GM12878 (cell line): Measurements from ENCODE around the gene ETHE1. TPM values are rescaled to one million over a fixed set of nuclear protein-coding genes. Genes with fewer than 3 reads are reported as not detected.

Experiments
- ATF7 ChIP-seq: fragments of 450-650 bp; IDR thresholded peaks from 2 replicates; pipeline ENCODE4 v1.6.1; 2016; ENCODE audit warnings: low read depth, mild to moderate bottlenecking
- BACH1 ChIP-seq: fragments of 450-650 bp; IDR thresholded peaks from 2 replicates; pipeline ENCODE4 v1.6.1; 2017; ENCODE audit warnings: mild to moderate bottlenecking, borderline replicate concordance
- BCL3 ChIP-seq: IDR thresholded peaks from 2 replicates; pipeline ENCODE4 v1.6.1; 2011; ENCODE audit warnings: borderline replicate concordance, low read depth, mild to moderate bottlenecking, moderate library complexity, low read length; ENCODE audit not compliant: insufficient read depth, poor library complexity, severe bottlenecking
- BCLAF1 ChIP-seq: fragments of 450-650 bp; IDR thresholded peaks from 2 replicates; pipeline ENCODE4 v1.6.1; 2017; ENCODE audit warnings: antibody characterized with exemption, mild to moderate bottlenecking, moderate library complexity
- E2F4 ChIP-seq: IDR thresholded peaks from 2 replicates; pipeline ENCODE4 v1.6.1; 2012; ENCODE audit warnings: low read depth, low read length, improper control_type of control experiment
- FOS ChIP-seq: IDR thresholded peaks from 3 replicates; pipeline ENCODE4 v1.6.1; 2011; ENCODE audit warnings: borderline replicate concordance; ENCODE audit not compliant: insufficient read length; ENCODE audit errors: extremely low read depth
- GABPA ChIP-seq: IDR thresholded peaks from 2 replicates; pipeline ENCODE4 v1.6.1; 2014; ENCODE audit warnings: antibody characterized with exemption, low read depth, mild to moderate bottlenecking, inconsistent platforms
- IRF4 ChIP-seq: IDR thresholded peaks from 2 replicates; pipeline ENCODE4 v1.6.1; 2011; ENCODE audit warnings: low read depth, low read length
- KAT2A ChIP-seq: conservative IDR thresholded peaks from 2 replicates; pipeline ENCODE4 v1.6.1; 2011; ENCODE audit warnings: low read depth, low read length; ENCODE audit not compliant: control insufficient read depth
- KDM1A ChIP-seq: fragments of 200-600 bp; sonication (generic); IDR thresholded peaks from 2 replicates; pipeline ENCODE4 v1.6.1; 2016; ENCODE audit warnings: borderline replicate concordance
- MLLT1 ChIP-seq: fragments of 450-650 bp; IDR thresholded peaks from 2 replicates; pipeline ENCODE4 v1.6.1; 2016; ENCODE audit warnings: mild to moderate bottlenecking
- MXI1 ChIP-seq: fragments of 150-350 bp; IDR thresholded peaks from 2 replicates; pipeline ENCODE4 v1.6.1; 2011; ENCODE audit warnings: low read depth, mild to moderate bottlenecking, inconsistent platforms, low read length, improper control_type of control experiment
- NKRF ChIP-seq: fragments of 450-650 bp; conservative IDR thresholded peaks from 2 replicates; pipeline ENCODE4 v1.6.1; 2017; ENCODE audit warnings: mild to moderate bottlenecking, moderate library complexity
- RCOR1 ChIP-seq: conservative IDR thresholded peaks from 2 replicates; pipeline ENCODE4 v1.6.1; 2012; ENCODE audit warnings: low read depth, low read length, improper control_type of control experiment
- STAT1 ChIP-seq: fragments of 450-650 bp; conservative IDR thresholded peaks from 2 replicates; pipeline ENCODE4 v1.6.1; 2014; ENCODE audit warnings: antibody characterized with exemption, mild to moderate bottlenecking
- SUPT20H ChIP-seq: IDR thresholded peaks from 2 replicates; pipeline ENCODE4 v1.6.1; 2011; ENCODE audit warnings: low read depth, mild to moderate bottlenecking, low read length, moderate library complexity, borderline replicate concordance; ENCODE audit not compliant: control insufficient read depth
- WRNIP1 ChIP-seq: IDR thresholded peaks from 2 replicates; pipeline ENCODE4 v1.6.1; 2011; ENCODE audit warnings: low read depth, low read length, improper control_type of control experiment, borderline replicate concordance
- polyA plus RNA-seq, 11 experiments: library from polyadenylated mRNA; depleted of rRNA in 4 of 11; unstranded in 6 of 11; stranded (reverse) in 5 of 11; fragments of >200 nt; fragmentation: Nextera tagmentation in 4 of 11; fragmentation: Illumina TruSeq in 1 of 11; extraction: Ambion mirVana in 4 of 11; extraction: Trizol in 1 of 11; gene quantifications; 1 replicate in 1 of 11; 2 replicates in 10 of 11; pipeline versions ENCODE4 v1.2.1 to v1.2.3, GENCODE V29; 2011 to 2016; ENCODE audit warnings: inconsistent platforms in 2 of 11, missing spikeins in 2 of 11, low read depth in 1 of 11
- total RNA-seq, 4 experiments: library from RNA; depleted of rRNA in 3 of 4; stranded (reverse); fragments of >200 nt in 3 of 4; fragmentation: Illumina TruSeq in 1 of 4; extraction: Trizol in 1 of 4; gene quantifications; 2 replicates each; pipeline versions ENCODE4 v1.2.1 to v1.2.3, GENCODE V29; 2013 to 2021

The ETHE1 gene
- total and polyA plus RNA-seq, 10 of the 15 experiments (the other 5 are each of a cell fraction or from before 2014, with no cell fraction given) = 22.1 to 155 (median 52.7) TPM

GRCh38 chr19:43524922-43525835 is 1.8 kb downstream of the ETHE1 start (continued):
- TF ChIP-seq KDM1A = no peak
- TF ChIP-seq KAT2A = no peak
- TF ChIP-seq STAT1 = no peak
- TF ChIP-seq RCOR1 = no peak
- TF ChIP-seq BACH1 = no peak
- TF ChIP-seq MXI1 = no peak
- TF ChIP-seq E2F4 = no peak
- no peak for TF ChIP-seq MLLT1
- no peak for TF ChIP-seq FOS
- TF ChIP-seq BCL3 = no peak
- TF ChIP-seq ATF7 = no peak
- no peak for TF ChIP-seq NKRF
- peak; percentile 100 for TF ChIP-seq WRNIP1
- TF ChIP-seq SUPT20H = no peak
- TF ChIP-seq BCLAF1 = no peak
- TF ChIP-seq GABPA = no peak
- TF ChIP-seq IRF4 = no peak
